ENCODE results near the gene GALNT1. TPM values are rescaled to one million over a fixed set of nuclear protein-coding genes. Genes with fewer than 3 reads are reported as not detected.

Gene GALNT1
- total RNA-seq, 4 donors from 2014 or later = 38.7 to 52.1 (median 46.8) TPM

- Histone ChIP-seq H3K4me1 (peaks cover 0 to 10% (median under 1%) of the 10 kb centered on the region in 3 donors), H3K27me3 (no peaks in the 10 kb centered on the region), H3K27ac (no peak overlapping the region), H3K9me3 (no peaks in the 10 kb centered on the region), H3K36me3 (no peaks in the 10 kb centered on the region), H3K4me3 (no peak overlapping the region)
- TF ChIP-seq POLR2AphosphoS5 (IDR thresholded peaks at IDR 0.05) (no peak), EP300 (IDR thresholded peaks at IDR 0.05) (no peak), CTCF (IDR thresholded peaks at IDR 0.05) (no peak), POLR2A (IDR thresholded peaks at IDR 0.05) (no peak)
- no peak for ATAC-seq
- WGBS, 2 donors (ENCODE audit: low coverage in 1 of 2) = 96 to 100% methylated on average over 2 to 8 of the region's 8 CpGs
Observed at GRCh38 chr18:35577045-35577848, 4.3 kb upstream of the GALNT1 start.

- Histone ChIP-seq H3K36me3 (no peaks in the 10 kb centered on the region), H3K27me3 (no peaks in the 10 kb centered on the region), H3K27ac (no peak overlapping the region), H3K9me3 (no peaks in the 10 kb centered on the region), H3K4me3 (no peak overlapping the region), H3K4me1 (peaks cover 0 to 23% (median 10%) of the 10 kb centered on the region in 3 donors)
- 8 to 38% methylated on average over 1 of the region's 1 CpG for WGBS, 2 donors (ENCODE audit: low coverage in 1 of 2)
- ATAC-seq = no peak
- no peak for TF ChIP-seq EP300 (IDR thresholded peaks at IDR 0.05)
- no peak for TF ChIP-seq CTCF (IDR thresholded peaks at IDR 0.05)
- no peak for TF ChIP-seq POLR2A (IDR thresholded peaks at IDR 0.05)
- TF ChIP-seq POLR2AphosphoS5 (IDR thresholded peaks at IDR 0.05) = no peak
Observed at GRCh38 chr18:35578481-35578880, 3.1 kb upstream of the GALNT1 start.

GRCh38 chr18:35578936-35579335 is 2.6 kb upstream of the GALNT1 start:
- H3K4me3 ChIP-seq = no peak overlapping the region
- TF ChIP-seq POLR2A (IDR thresholded peaks at IDR 0.05) (no peak), EP300 (IDR thresholded peaks at IDR 0.05) (no peak), CTCF (IDR thresholded peaks at IDR 0.05) (no peak), POLR2AphosphoS5 (IDR thresholded peaks at IDR 0.05) (no peak)
- WGBS, 2 donors (ENCODE audit: low coverage in 1 of 2) = 89 to 91% methylated on average over 4 of the region's 4 CpGs
- no peaks in the 10 kb centered on the region for H3K36me3 ChIP-seq
- no peak for ATAC-seq
- H3K4me1 ChIP-seq = peaks cover 0 to 27% (median 10%) of the 10 kb centered on the region in 3 donors
- no peaks in the 10 kb centered on the region for H3K27me3 ChIP-seq
- no peaks in the 10 kb centered on the region for H3K9me3 ChIP-seq
- no peak overlapping the region for H3K27ac ChIP-seq

- H3K4me3 ChIP-seq = peak overlapping the region; percentile 60 to 82
- H3K4me1 ChIP-seq = peaks cover 0 to 38% (median 10%) of the 10 kb centered on the region in 3 donors
- H3K9me3 ChIP-seq = no peaks in the 10 kb centered on the region
- no peaks in the 10 kb centered on the region for H3K27me3 ChIP-seq
- ATAC-seq = peak; percentile 82
- 0 to 4% methylated on average over 2 to 3 of the region's 96 CpGs for WGBS, 2 donors (ENCODE audit: low coverage in 1 of 2)
- peak overlapping the region; percentile 82 to 98 (median 98) for H3K27ac ChIP-seq
- TF ChIP-seq EP300 (IDR thresholded peaks at IDR 0.05) (no peak), POLR2A (IDR thresholded peaks at IDR 0.05) (peak; percentile 28 to 39), CTCF (IDR thresholded peaks at IDR 0.05) (peak in 1 of 4 experiments; percentile 25), POLR2AphosphoS5 (IDR thresholded peaks at IDR 0.05) (no peak)
- H3K36me3 ChIP-seq = no peaks in the 10 kb centered on the region
Observed at GRCh38 chr18:35580701-35581539, 620 bp upstream of the GALNT1 start.

Data from gastroesophageal sphincter (tissue), 4 donors.